ENCODE results near the gene KLHL29. TPM values are rescaled to one million over a fixed set of nuclear protein-coding genes. Genes with fewer than 3 reads are reported as not detected.

Gene KLHL29
- total and polyA plus RNA-seq, 2 experiments from 2014 or later: 1.5 to 6.5 TPM

- no peak overlapping the region for H2AFZ ChIP-seq
- H3K79me2 ChIP-seq (replicated peaks; ENCODE audit: insufficient read depth): no peaks in the 10 kb centered on the region
- H3K4me1 ChIP-seq (ENCODE audit: insufficient read depth): peaks cover 8% of the 10 kb centered on the region
- H3K27ac ChIP-seq (ENCODE audit: low read depth): no peak overlapping the region
- H3K36me3 ChIP-seq (ENCODE audit: insufficient read depth): no peaks in the 10 kb centered on the region
- no peaks in the 10 kb centered on the region for H4K20me1 ChIP-seq (replicated peaks; ENCODE audit: insufficient read depth)
- H3K9me3 Mint-ChIP-seq: no peaks in the 10 kb centered on the region
- H3K9me2 ChIP-seq (ENCODE audit: insufficient read depth): no peaks in the 10 kb centered on the region
- no peak for ATAC-seq
- H3K4me2 ChIP-seq: no peak overlapping the region
- no peaks in the 10 kb centered on the region for H3K36me3 Mint-ChIP-seq (ENCODE audit: low read depth)
- peaks cover 5% of the 10 kb centered on the region for H3K27me3 Mint-ChIP-seq (ENCODE audit: insufficient read depth, low read depth, poor library complexity)
- peaks cover 9% of the 10 kb centered on the region for H3K4me1 Mint-ChIP-seq
- no peak overlapping the region for H3K27ac Mint-ChIP-seq
- no peaks in the 10 kb centered on the region for H3K27me3 ChIP-seq (ENCODE audit: insufficient read depth)
- no peak overlapping the region for H3K4me3 Mint-ChIP-seq
- TF ChIP-seq EZH2phosphoT487 (IDR thresholded peaks at IDR 0.05; ENCODE audit: unreplicated experiment): no peak
- TF ChIP-seq CTCF (conservative IDR thresholded peaks at IDR 0.05; ENCODE audit: low read depth in 2 of 2): no peak
- TF ChIP-seq ZNF331 (CRISPR knock-in tag; IDR thresholded peaks at IDR 0.05; ENCODE audit: low read depth): no peak
- TF ChIP-seq EZH2 (IDR thresholded peaks at IDR 0.05; ENCODE audit: low read depth, unreplicated experiment): no peak
- no peak for TF ChIP-seq STAT1 (IDR thresholded peaks at IDR 0.05; ENCODE audit: unreplicated experiment)
- no peak for TF ChIP-seq REST (IDR thresholded peaks at IDR 0.05; ENCODE audit: unreplicated experiment)
- no peak for TF ChIP-seq CREB1 (CRISPR knock-in tag; IDR thresholded peaks at IDR 0.05; ENCODE audit: low read depth)
- no peak for TF ChIP-seq NANOG (IDR thresholded peaks at IDR 0.05; ENCODE audit: borderline replicate concordance)
- no peak for TF ChIP-seq ETS1 (IDR thresholded peaks at IDR 0.05)
- no peak for TF ChIP-seq ZNF114 (CRISPR knock-in tag; IDR thresholded peaks at IDR 0.05)
- no peak for TF ChIP-seq JUNB (IDR thresholded peaks at IDR 0.05; ENCODE audit: unreplicated experiment)
- no peak for TF ChIP-seq POLR2AphosphoS5 (IDR thresholded peaks at IDR 0.05; ENCODE audit: low read depth)
- no peak for TF ChIP-seq ZNF462 (CRISPR knock-in tag; IDR thresholded peaks at IDR 0.05)
- no peak overlapping the region for H3K4me3 ChIP-seq
- no peaks in the 10 kb centered on the region for H3F3A ChIP-seq (replicated peaks; ENCODE audit: low read depth)
- DNase-seq (ENCODE audit: low spot score): no peak
Observed at GRCh38 chr2:23579674-23580073, 194.7 kb downstream of the KLHL29 start.
